GM12878 (cell line): ENCODE results near the gene LSAMP. TPM values are rescaled to one million over a fixed set of nuclear protein-coding genes. Genes with fewer than 3 reads are reported as not detected.
"Not testable (repeated sequence)": the region's sequence is repeated elsewhere in the genome, so short reads cannot be mapped to it uniquely, and the experiment has no call there.

Source experiments
- ATAC-seq: fragments of 200-7000 bp; cut with Tn5 transposase; 3 replicates; pipeline ENCODE4 v1.9.1; 2020; ENCODE audit warnings: mild to moderate bottlenecking, moderate library complexity
- BruUV-seq: library from RNA; stranded (reverse); fragments of 400-500 nt; replicated peaks from 2 replicates; lab custom pipeline; 2021; lab: Mats Ljungman, UMichigan
- CTCF ChIA-PET: fragments of 300-600 bp; sonication (Branson Sonifier 250); formaldehyde crosslinking; extraction: SDS; loops from one replicate; lab custom pipeline; 2021; ENCODE audit warnings: inconsistent platforms; lab: Yijun Ruan, JAX
- POLR2A ChIA-PET: fragments of 350-600 bp; formaldehyde crosslinking; extraction: SDS; loops from one replicate; lab custom pipeline; 2021; ENCODE audit warnings: inconsistent platforms; lab: Charles Lee
- RAD21 ChIA-PET: fragments of 300-600 bp; sonication (Branson Sonifier 250); formaldehyde crosslinking; loops from one replicate; lab custom pipeline; 2023; ENCODE audit warnings: antibody characterized with exemption; ENCODE audit not compliant: unreplicated experiment; lab: Charles Lee
- SMC1A ChIA-PET: fragments of 300-600 bp; sonication (Branson Sonifier 250); formaldehyde crosslinking; loops from one replicate; lab custom pipeline; 2023; ENCODE audit not compliant: unreplicated experiment, uncharacterized antibody; lab: Charles Lee
- DNase-seq: peaks from one replicate; pipeline ENCODE4 v3.0.0-alpha.2; 2011; ENCODE audit warnings: low read depth, low spot score
- FAIRE-seq: peaks from 3 replicates; lab custom pipeline; 2011; peaks lifted over from hg19 to GRCh38; lab: Jason Lieb, UNC
- H2AFZ ChIP-seq: 2 replicates; pipeline ENCODE4 v1.6.0; 2011; ENCODE audit warnings: low read depth, low read length, control low read depth; ENCODE audit not compliant: control insufficient read depth
- H3K27ac ChIP-seq: 2 replicates; pipeline ENCODE4 v1.5.1; 2011; ENCODE audit warnings: control low read depth; ENCODE audit not compliant: control insufficient read depth, insufficient read depth
- H3K27me3 ChIP-seq, 2 experiments: replicated peaks in 1 of 2; 2 replicates each; pipeline versions ENCODE4 v1.6.0 to v1.6.1; 2011; ENCODE audit warnings: low read length in 1 of 2; ENCODE audit not compliant: control insufficient read depth in 2 of 2, insufficient read depth in 2 of 2
- H3K36me3 ChIP-seq, 2 experiments: 2 replicates each; pipeline ENCODE4 v1.5.1; 2011; ENCODE audit warnings: low read length in 1 of 2; ENCODE audit not compliant: control insufficient read depth in 2 of 2, insufficient read depth in 2 of 2
- H3K4me1 ChIP-seq: 2 replicates; pipeline ENCODE4 v1.6.1; 2011; ENCODE audit warnings: mild to moderate bottlenecking, low read length, moderate library complexity, mixed read lengths; ENCODE audit not compliant: control insufficient read depth, insufficient read depth
- H3K4me2 ChIP-seq: 2 replicates; pipeline ENCODE4 v1.6.0; 2011; ENCODE audit warnings: control low read depth; ENCODE audit not compliant: control insufficient read depth, insufficient read depth
- H3K4me3 ChIP-seq: fragments of 200-600 bp; sonication (generic); 2 replicates; pipeline ENCODE4 v1.5.1; 2016
- H3K79me2 ChIP-seq: 2 replicates; pipeline ENCODE4 v1.6.0; 2011; ENCODE audit warnings: low read length; ENCODE audit not compliant: control insufficient read depth, insufficient read depth
- H3K9ac ChIP-seq: 2 replicates; pipeline ENCODE4 v1.8.0; 2011; ENCODE audit warnings: low read length, control low read depth, mixed read lengths; ENCODE audit not compliant: control insufficient read depth, insufficient read depth
- H3K9me3 ChIP-seq: replicated peaks from 3 replicates; pipeline ENCODE4 v1.5.1; 2011; ENCODE audit warnings: mild to moderate bottlenecking, low read length; ENCODE audit not compliant: control insufficient read depth, insufficient read depth
- H4K20me1 ChIP-seq: 2 replicates; pipeline ENCODE4 v1.6.0; 2011; ENCODE audit not compliant: control insufficient read depth, insufficient read depth
- HDGF ChIP-seq: fragments of 450-650 bp; IDR thresholded peaks from 2 replicates; pipeline ENCODE4 v1.6.1; 2016; ENCODE audit warnings: antibody characterized with exemption
- WGBS: methylation state at CpG from one replicate; pipeline ENCODE4 v1.1.6; 2016; ENCODE audit warnings: low lambda C conversion rate; ENCODE audit not compliant: insufficient replicate concordance, insufficient coverage; ENCODE audit errors: missing lambda C conversion rate; 5-methylcytosine and 5-hydroxymethylcytosine counted together
- in situ Hi-C: fragments of 300-500 bp; cut with MboI; formaldehyde crosslinking; loops from 9 replicates; pipeline ENCODE4 v1.14.3; 2018; ENCODE audit warnings: mixed read lengths
- intact Hi-C: fragments of 100-400 bp; cut with micrococcal nuclease; formaldehyde crosslinking; loops from one replicate; pipeline ENCODE4 v1.14.2; 2022; ENCODE audit not compliant: unreplicated experiment
- polyA plus RNA-seq, 11 experiments: library from polyadenylated mRNA; depleted of rRNA in 4 of 11; unstranded in 6 of 11; stranded (reverse) in 5 of 11; fragments of >200 nt; fragmentation: Nextera tagmentation in 4 of 11; fragmentation: Illumina TruSeq in 1 of 11; extraction: Ambion mirVana in 4 of 11; extraction: Trizol in 1 of 11; gene quantifications; 1 replicate in 1 of 11; 2 replicates in 10 of 11; pipeline versions ENCODE4 v1.2.1 to v1.2.3, GENCODE V29; 2011 to 2016; ENCODE audit warnings: inconsistent platforms in 2 of 11, missing spikeins in 2 of 11, low read depth in 1 of 11
- total RNA-seq, 4 experiments: library from RNA; depleted of rRNA in 3 of 4; stranded (reverse); fragments of >200 nt in 3 of 4; fragmentation: Illumina TruSeq in 1 of 4; extraction: Trizol in 1 of 4; gene quantifications; 2 replicates each; pipeline versions ENCODE4 v1.2.1 to v1.2.3, GENCODE V29; 2013 to 2021

LSAMP gene
- total and polyA plus RNA-seq, 10 of the 15 experiments (the other 5 are each of a cell fraction or from before 2014, with no cell fraction given), result 2.0 to 12.7 (median 6.5) TPM

DNA sequence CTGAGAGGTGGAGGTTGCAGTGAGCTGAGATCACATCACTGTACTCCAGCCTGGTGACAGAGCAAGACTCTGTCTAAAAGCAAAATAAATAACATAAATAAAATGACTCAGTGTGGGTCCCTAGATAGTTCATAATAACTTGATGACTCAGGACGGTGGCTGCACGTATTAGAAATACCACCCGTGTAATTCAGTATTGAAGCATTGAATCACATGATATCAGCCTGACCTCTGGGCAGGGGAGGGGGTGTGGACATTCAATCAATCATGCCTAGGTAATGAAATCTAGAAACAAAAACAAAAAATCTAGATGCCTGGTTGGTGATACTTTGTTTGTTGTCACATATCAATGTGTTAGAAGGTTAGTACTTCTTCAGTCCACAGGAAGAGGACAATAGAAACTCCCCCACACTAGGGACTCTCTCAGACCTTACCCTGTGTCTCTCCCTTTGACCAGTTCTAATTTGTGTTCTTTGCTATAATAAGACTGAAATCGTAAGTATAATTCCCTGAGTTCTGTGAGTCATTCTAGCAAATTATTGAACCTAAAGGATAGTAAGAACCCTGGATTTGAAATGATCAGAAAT is 644.7 kb downstream of the LSAMP start:
- ChIA-PET RAD21 (no interaction called here), POLR2A (no interaction called here), SMC1A (no interaction called here), CTCF (interaction anchor here (0.7 to 1.1 kb wide), 2 partner anchors 17 to 83 kb away, joined by 4 read pairs; no protein-coding TSS in a partner anchor)
- H3K36me3 ChIP-seq, result no peaks in the 10 kb centered on the region
- no peak overlapping the region for H3K27ac ChIP-seq
- no peak for TF ChIP-seq HDGF
- H3K9me3 ChIP-seq, result no peaks in the 10 kb centered on the region
- 0% methylated on average over 4 of the region's 4 CpGs for WGBS
- H3K4me1 ChIP-seq, result no peaks in the 10 kb centered on the region
- in situ Hi-C loops, result loop anchor here (25.0 kb wide), 1 partner anchor 963 kb away; no protein-coding TSS in a partner anchor
- FAIRE-seq (no peak), DNase-seq (no peak), ATAC-seq (no peak)
- H3K27me3 ChIP-seq, result no peaks in the 10 kb centered on the region
- no peak overlapping the region for H3K4me3 ChIP-seq
- no TSS peak for BruUV-seq
- H3K79me2 ChIP-seq, result no peaks in the 10 kb centered on the region
- no peak overlapping the region for H3K9ac ChIP-seq
- no peak overlapping the region for H3K4me2 ChIP-seq
- H2AFZ ChIP-seq, result no peak overlapping the region
- no peaks in the 10 kb centered on the region for H4K20me1 ChIP-seq
- intact Hi-C loops, result no loop called here

- H3K27ac ChIP-seq, ATAC-seq, H3K79me2 ChIP-seq, H3K36me3 ChIP-seq, POLR2A ChIA-PET, H3K4me1 ChIP-seq, H3K4me2 ChIP-seq, H3K9ac ChIP-seq, H3K4me3 ChIP-seq, intact Hi-C loops, RAD21 ChIA-PET, H4K20me1 ChIP-seq, H3K9me3 ChIP-seq, FAIRE-seq, DNase-seq, H2AFZ ChIP-seq, H3K27me3 ChIP-seq, BruUV-seq: not testable (repeated sequence)
- ChIA-PET CTCF (interaction anchor here (1.1 kb wide), 1 partner anchor 16 kb away, joined by 4 read pairs; no protein-coding TSS in a partner anchor), SMC1A (interaction anchor here (1.1 to 1.2 kb wide), 2 partner anchors 14 to 18 kb away, joined by 3 to 4 read pairs; no protein-coding TSS in a partner anchor)
- in situ Hi-C loops, result loop anchor here (25.0 kb wide), 1 partner anchor 963 kb away; no protein-coding TSS in a partner anchor
- 41% methylated on average over 7 of the region's 7 CpGs for WGBS
These were observed 645.2 kb downstream of the LSAMP start for GRCh38 chr3:115800065-115800464.
